ENCODE data around the gene ATG16L2. TPM values are rescaled to one million over a fixed set of nuclear protein-coding genes. Genes with fewer than 3 reads are reported as not detected.

Gene ATG16L2
- total RNA-seq, 4 donors from 2014 or later, result 8.3 to 27.9 (median 16.5) TPM

- H3K36me3 ChIP-seq, result peaks cover 0 to 7% of the 10 kb centered on the region in 2 donors
- no peak overlapping the region for H3K27ac ChIP-seq
- TF ChIP-seq CTCF (IDR thresholded peaks at IDR 0.05) (no peak), POLR2AphosphoS5 (IDR thresholded peaks at IDR 0.05) (no peak), EP300 (IDR thresholded peaks at IDR 0.05) (no peak), POLR2A (IDR thresholded peaks at IDR 0.05) (no peak)
- no peaks in the 10 kb centered on the region for H3K27me3 ChIP-seq
- ATAC-seq, result no peak
- no peak overlapping the region for H3K4me3 ChIP-seq
- no peaks in the 10 kb centered on the region for H3K9me3 ChIP-seq
- H3K4me1 ChIP-seq, result peaks cover 7 to 18% (median 8%) of the 10 kb centered on the region in 3 donors
- 79% methylated on average over 4 of the region's 4 CpGs; no CpG with 5 or more reads in 1 of the 2 donors for WGBS, 2 donors (ENCODE audit: low coverage in 1 of 2)
Measured at GRCh38 chr11:72869831-72870230, 55.6 kb downstream of the ATG16L2 start.

GRCh38 chr11:72871119-72871518 is 56.9 kb downstream of the ATG16L2 start:
- Histone ChIP-seq H3K9me3 (no peaks in the 10 kb centered on the region), H3K4me1 (peaks cover 0 to 8% (median 0%) of the 10 kb centered on the region in 3 donors), H3K27ac (no peak overlapping the region), H3K27me3 (no peaks in the 10 kb centered on the region), H3K4me3 (no peak overlapping the region), H3K36me3 (peaks cover 0 to 15% of the 10 kb centered on the region in 2 donors)
- 63 to 67% methylated on average over 1 of the region's 1 CpG for WGBS, 2 donors (ENCODE audit: low coverage in 1 of 2)
- no peak for ATAC-seq
- TF ChIP-seq CTCF (IDR thresholded peaks at IDR 0.05) (no peak), POLR2A (IDR thresholded peaks at IDR 0.05) (no peak), EP300 (IDR thresholded peaks at IDR 0.05) (no peak), POLR2AphosphoS5 (IDR thresholded peaks at IDR 0.05) (no peak)

- no peak overlapping the region for H3K27ac ChIP-seq
- no peak overlapping the region for H3K4me3 ChIP-seq
- peaks cover 0 to 8% (median 0%) of the 10 kb centered on the region in 3 donors for H3K4me1 ChIP-seq
- ATAC-seq, result no peak
- no peaks in the 10 kb centered on the region for H3K9me3 ChIP-seq
- WGBS, 2 donors (ENCODE audit: low coverage in 1 of 2), result 96 to 100% methylated on average over 1 of the region's 1 CpG
- no peaks in the 10 kb centered on the region for H3K27me3 ChIP-seq
- peaks cover 0 to 21% of the 10 kb centered on the region in 2 donors for H3K36me3 ChIP-seq
- TF ChIP-seq POLR2A (IDR thresholded peaks at IDR 0.05), result no peak
- no peak for TF ChIP-seq EP300 (IDR thresholded peaks at IDR 0.05)
- no peak for TF ChIP-seq POLR2AphosphoS5 (IDR thresholded peaks at IDR 0.05)
- no peak for TF ChIP-seq CTCF (IDR thresholded peaks at IDR 0.05)
Measured at GRCh38 chr11:72872012-72872411, 57.8 kb downstream of the ATG16L2 start.

- H3K27me3 ChIP-seq, result no peaks in the 10 kb centered on the region
- peaks cover 0 to 16% of the 10 kb centered on the region in 2 donors for H3K36me3 ChIP-seq
- no peaks in the 10 kb centered on the region for H3K9me3 ChIP-seq
- ATAC-seq, result no peak
- no peak overlapping the region for H3K27ac ChIP-seq
- H3K4me1 ChIP-seq, result peaks cover 0 to 7% (median 0%) of the 10 kb centered on the region in 3 donors
- 100% methylated on average over 1 of the region's 1 CpG; no CpG with 5 or more reads in 1 of the 2 donors for WGBS, 2 donors (ENCODE audit: low coverage in 1 of 2)
- no peak overlapping the region for H3K4me3 ChIP-seq
- TF ChIP-seq CTCF (IDR thresholded peaks at IDR 0.05), result no peak
Measured at GRCh38 chr11:72875736-72876135, 61.5 kb downstream of the ATG16L2 start.

GRCh38 chr11:72876147-72876546 is 61.9 kb downstream of the ATG16L2 start:
- H3K4me3 ChIP-seq, result no peak overlapping the region
- H3K9me3 ChIP-seq, result no peaks in the 10 kb centered on the region
- no peak for TF ChIP-seq EP300 (IDR thresholded peaks at IDR 0.05)
- H3K27me3 ChIP-seq, result no peaks in the 10 kb centered on the region
- ATAC-seq, result no peak
- 89 to 100% methylated on average over 2 to 3 of the region's 3 CpGs for WGBS, 2 donors (ENCODE audit: low coverage in 1 of 2)
- peaks cover 0 to 3% (median 0%) of the 10 kb centered on the region in 3 donors for H3K4me1 ChIP-seq
- no peak overlapping the region for H3K27ac ChIP-seq
- H3K36me3 ChIP-seq, result peaks cover 0 to 16% of the 10 kb centered on the region in 2 donors

Small RNAs within 50 kb of the gene (small RNA-seq; reads per million reads assigned to genes)
- gene MIR4692, result 0 reads per million in 4 donors
- 0 reads per million in 4 donors for gene RF00019
- gene RNU6-672P, result 0 reads per million in 4 donors

Other genes starting within 250 kb of the ATG16L2 start
- 10 to 100 TPM; 31.6 to 54.2 (median 35.4) TPM for gene PDE2A, start 140.0 kb upstream of the ATG16L2 start, total RNA-seq
- 100 to 1,000 TPM in 2 of 4 donors, 10 to 100 TPM in 2; 72.4 to 125 (median 95.1) TPM for gene ARAP1, start 62.0 kb upstream of the ATG16L2 start, total RNA-seq
- 10 to 100 TPM; 35.8 to 56.6 (median 45.0) TPM for gene STARD10, start 20.4 kb upstream of the ATG16L2 start, total RNA-seq